HEK293 (cell line): ENCODE measurements around the gene MYO9B.

Experiments used
- BCL11A ChIP-seq: fragments of 450-650 bp; formaldehyde crosslinking; IDR thresholded peaks from 2 replicates; pipeline ENCODE4 v1.5.1; 2016; ENCODE audit warnings: low read depth, missing biosample characterization, missing genetic modification characterization
- CTCF ChIP-seq: fragments of 450-650 bp; formaldehyde crosslinking; IDR thresholded peaks from 2 replicates; pipeline ENCODE4 v1.5.1; 2016; ENCODE audit warnings: missing biosample characterization, missing genetic modification characterization
- ELK4 ChIP-seq: IDR thresholded peaks from 2 replicates; pipeline ENCODE4 v1.6.1; 2011; ENCODE audit warnings: mild to moderate bottlenecking, low read depth, low read length, borderline replicate concordance
- SP3 ChIP-seq: fragments of 450-650 bp; formaldehyde crosslinking; IDR thresholded peaks from 2 replicates; pipeline ENCODE4 v1.5.1; 2016; ENCODE audit warnings: missing biosample characterization, missing genetic modification characterization
- TCF7L2 ChIP-seq: IDR thresholded peaks from 2 replicates; pipeline ENCODE4 v1.6.1; 2011; ENCODE audit warnings: low read depth, mild to moderate bottlenecking, inconsistent platforms, low read length, moderate library complexity, borderline replicate concordance
- ZNF398 ChIP-seq: fragments of 450-650 bp; formaldehyde crosslinking; IDR thresholded peaks from 2 replicates; pipeline ENCODE4 v1.5.1; 2017; ENCODE audit warnings: missing biosample characterization, missing genetic modification characterization
- ZNF449 ChIP-seq: fragments of 450-650 bp; formaldehyde crosslinking; IDR thresholded peaks from 2 replicates; pipeline ENCODE4 v1.5.1; 2017; ENCODE audit warnings: missing biosample characterization, mild to moderate bottlenecking, missing genetic modification characterization, moderate library complexity

- TF ChIP-seq SP3 (tag by site-specific recombination) (no peak), ZNF449 (tag by site-specific recombination) (no peak), CTCF (tag by site-specific recombination) (no peak), BCL11A (tag by site-specific recombination) (no peak), TCF7L2 (no peak), ZNF398 (tag by site-specific recombination) (no peak), ELK4 (no peak)
Observed at GRCh38 chr19:17109300-17109699, 33.7 kb downstream of the MYO9B start.
